Mucosa of rectum (tissue), 2 donors: ENCODE results near the gene SKAP2.
A peak's percentile ranks its signal among the peaks of the same experiment; 100 is the strongest.

Experiments used
- H3K27ac ChIP-seq, 2 donors: one replicate each; pipeline ENCODE4 v1.7.0; 2013; ENCODE audit warnings: inconsistent platforms in 2 of 2, low read depth in 2 of 2, low read length in 2 of 2
- H3K27me3 ChIP-seq, 2 donors: one replicate each; pipeline ENCODE4 v1.7.0; 2013; ENCODE audit warnings: low read length in 2 of 2; ENCODE audit not compliant: control insufficient read depth in 2 of 2, insufficient read depth in 2 of 2
- H3K36me3 ChIP-seq, 2 donors: one replicate each; pipeline ENCODE4 v1.7.0; 2013; ENCODE audit warnings: low read length in 2 of 2; ENCODE audit not compliant: control insufficient read depth in 2 of 2, insufficient read depth in 2 of 2
- H3K4me1 ChIP-seq, 2 donors: one replicate each; pipeline ENCODE4 v1.7.0; 2013; ENCODE audit warnings: low read length in 2 of 2, mild to moderate bottlenecking in 1 of 2; ENCODE audit not compliant: control insufficient read depth in 2 of 2, insufficient read depth in 2 of 2
- H3K4me3 ChIP-seq, 2 donors: one replicate each; pipeline ENCODE4 v1.7.0; 2013; ENCODE audit warnings: low read length in 2 of 2
- H3K9ac ChIP-seq, 2 donors: one replicate each; pipeline ENCODE4 v1.7.0; 2013; ENCODE audit warnings: low read length in 2 of 2, low read depth in 1 of 2, mild to moderate bottlenecking in 1 of 2
- H3K9me3 ChIP-seq, 2 donors: one replicate each; pipeline ENCODE4 v1.7.0; 2013; ENCODE audit warnings: low read length in 2 of 2; ENCODE audit not compliant: control insufficient read depth in 2 of 2
- donor health status: healthy.
- donor health status: Normal muscosa, but diverticular disease.

Gene SKAP2, protein sequence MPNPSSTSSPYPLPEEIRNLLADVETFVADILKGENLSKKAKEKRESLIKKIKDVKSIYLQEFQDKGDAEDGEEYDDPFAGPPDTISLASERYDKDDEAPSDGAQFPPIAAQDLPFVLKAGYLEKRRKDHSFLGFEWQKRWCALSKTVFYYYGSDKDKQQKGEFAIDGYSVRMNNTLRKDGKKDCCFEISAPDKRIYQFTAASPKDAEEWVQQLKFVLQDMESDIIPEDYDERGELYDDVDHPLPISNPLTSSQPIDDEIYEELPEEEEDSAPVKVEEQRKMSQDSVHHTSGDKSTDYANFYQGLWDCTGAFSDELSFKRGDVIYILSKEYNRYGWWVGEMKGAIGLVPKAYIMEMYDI

GRCh38 chr7:26864309-26865093 is at the start of gene SKAP2:
Gene SKAP2 (minus strand): TSS chr7:26864590. CDS start chr7:26864429, 161 bp downstream.
- H3K4me1 ChIP-seq: peaks cover 10 to 16% of the 10 kb centered on the region in 2 donors
- peak within 1 kb of the TSS; percentile 91 to 96 for H3K9ac ChIP-seq
- no peaks in the 10 kb centered on the region for H3K27me3 ChIP-seq
- peak within 1 kb of the TSS; percentile 83 to 99 for H3K4me3 ChIP-seq
- peak within 1 kb of the TSS; percentile 98 to 99 for H3K27ac ChIP-seq
- no peaks in the 10 kb centered on the region for H3K9me3 ChIP-seq
- H3K36me3 ChIP-seq: no peaks in the 10 kb centered on the region

DNA sequence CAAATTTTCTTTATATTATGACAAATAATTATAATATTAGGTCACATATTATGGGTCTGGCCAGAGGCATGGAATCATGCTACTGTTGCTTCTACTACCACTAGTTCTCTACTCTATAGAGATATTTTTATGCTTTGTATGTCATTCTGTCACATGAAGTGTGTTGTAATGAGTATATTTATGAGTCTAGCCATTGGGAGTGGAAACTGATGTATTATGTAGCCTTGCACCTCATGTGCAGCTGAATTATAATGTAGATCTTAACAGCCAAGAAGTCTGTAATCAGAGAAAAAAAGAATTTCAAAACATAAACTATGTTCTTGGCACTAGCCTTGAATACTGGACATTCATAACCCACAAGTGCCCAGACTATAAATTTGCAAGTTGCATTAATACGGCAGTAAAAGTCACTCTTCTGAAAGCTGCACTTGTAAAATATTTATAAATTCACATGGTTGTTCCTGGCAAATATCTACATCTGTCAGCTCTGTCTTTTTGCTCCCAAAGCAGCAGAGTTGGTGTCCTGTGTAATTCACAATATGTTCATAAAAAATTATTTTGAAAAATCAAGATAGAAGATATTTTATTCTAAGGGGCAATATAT is 48.6 kb upstream of the SKAP2 start:
- no peaks in the 10 kb centered on the region for H3K27me3 ChIP-seq
- no peaks in the 10 kb centered on the region for H3K9me3 ChIP-seq
- H3K4me3 ChIP-seq: no peak overlapping the region
- H3K27ac ChIP-seq: no peak overlapping the region
- H3K36me3 ChIP-seq: no peaks in the 10 kb centered on the region
- no peaks in the 10 kb centered on the region for H3K4me1 ChIP-seq
- H3K9ac ChIP-seq: no peak overlapping the region

DNA sequence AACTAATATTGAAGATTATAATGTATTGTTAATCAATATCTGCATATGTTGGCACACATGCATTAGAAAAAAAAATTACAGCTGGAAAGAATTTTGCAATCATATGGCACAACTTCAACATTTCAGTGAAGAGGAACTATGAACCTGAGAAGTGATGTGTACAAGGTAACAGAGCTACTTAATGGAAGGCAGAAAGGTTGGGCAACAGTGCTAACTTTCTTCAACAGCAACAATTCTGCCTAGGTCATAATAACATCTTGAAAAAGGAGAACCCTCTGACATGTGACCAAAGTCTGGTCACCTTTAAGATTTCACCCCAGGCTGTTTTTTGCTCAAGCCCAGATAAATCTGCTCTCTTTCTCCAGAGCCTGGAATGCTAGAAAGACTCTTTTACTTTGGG is 47.9 kb upstream of the SKAP2 start:
- H3K9me3 ChIP-seq: no peaks in the 10 kb centered on the region
- H3K36me3 ChIP-seq: no peaks in the 10 kb centered on the region
- H3K4me1 ChIP-seq: no peaks in the 10 kb centered on the region
- H3K27me3 ChIP-seq: no peaks in the 10 kb centered on the region
- no peak overlapping the region for H3K4me3 ChIP-seq
- H3K27ac ChIP-seq: no peak overlapping the region
- H3K9ac ChIP-seq: no peak overlapping the region

DNA sequence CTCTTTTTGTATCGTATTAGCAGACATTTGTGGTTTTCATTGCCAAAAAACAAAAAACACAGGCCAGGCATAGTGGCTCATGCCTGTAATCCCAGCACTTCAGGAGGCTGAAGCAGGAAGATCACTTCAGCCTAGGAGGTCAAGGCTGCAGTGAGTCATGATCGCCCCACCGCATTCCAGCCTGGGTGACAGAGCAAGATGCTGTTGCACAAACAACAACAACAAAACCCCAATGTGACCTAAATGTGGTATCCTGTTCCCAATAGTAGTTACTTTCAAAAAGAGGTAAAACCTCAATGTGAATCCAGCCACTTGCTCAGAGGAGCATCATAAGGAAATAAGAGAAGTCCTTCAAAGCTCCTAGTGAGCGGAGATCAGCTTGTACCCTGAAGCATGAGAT is 45.8 kb upstream of the SKAP2 start:
- Histone ChIP-seq H3K4me3 (no peak overlapping the region), H3K9ac (no peak overlapping the region), H3K27ac (no peak overlapping the region), H3K27me3 (no peaks in the 10 kb centered on the region), H3K9me3 (no peaks in the 10 kb centered on the region), H3K36me3 (no peaks in the 10 kb centered on the region), H3K4me1 (no peaks in the 10 kb centered on the region)

GRCh38 chr7:26900251-26900650 is 35.9 kb upstream of the SKAP2 start:
- Histone ChIP-seq H3K4me1 (no peaks in the 10 kb centered on the region), H3K27me3 (peaks cover 0 to 3% of the 10 kb centered on the region in 2 donors), H3K9me3 (no peaks in the 10 kb centered on the region), H3K9ac (no peak overlapping the region), H3K4me3 (no peak overlapping the region), H3K27ac (no peak overlapping the region), H3K36me3 (no peaks in the 10 kb centered on the region)

GRCh38 chr7:26899519-26899918 is 35.1 kb upstream of the SKAP2 start:
- no peak overlapping the region for H3K4me3 ChIP-seq
- H3K27me3 ChIP-seq: peaks cover 0 to 3% of the 10 kb centered on the region in 2 donors
- no peaks in the 10 kb centered on the region for H3K36me3 ChIP-seq
- no peaks in the 10 kb centered on the region for H3K9me3 ChIP-seq
- H3K4me1 ChIP-seq: no peaks in the 10 kb centered on the region
- no peak overlapping the region for H3K27ac ChIP-seq
- no peak overlapping the region for H3K9ac ChIP-seq

DNA sequence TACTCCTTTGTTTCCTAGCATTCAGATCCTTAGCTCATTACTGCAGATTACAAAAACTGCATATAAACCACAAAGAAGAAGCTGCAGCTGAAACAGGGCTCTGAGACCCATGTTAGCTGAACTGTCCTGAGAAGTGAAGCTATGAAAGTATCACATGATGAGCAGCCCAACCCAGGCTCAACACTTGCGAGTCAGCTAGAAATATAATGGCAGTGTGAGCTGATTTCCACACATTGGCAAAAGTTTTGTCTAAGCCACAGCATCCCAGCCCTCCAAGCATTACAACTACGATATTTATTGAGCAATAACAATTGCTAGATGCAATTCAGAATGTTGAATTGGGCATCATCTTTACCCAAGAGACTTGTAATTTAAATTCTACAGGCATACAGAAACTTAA is 34.5 kb upstream of the SKAP2 start:
- no peak overlapping the region for H3K27ac ChIP-seq
- no peak overlapping the region for H3K4me3 ChIP-seq
- no peaks in the 10 kb centered on the region for H3K36me3 ChIP-seq
- H3K27me3 ChIP-seq: peaks cover 0 to 3% of the 10 kb centered on the region in 2 donors
- no peaks in the 10 kb centered on the region for H3K4me1 ChIP-seq
- no peak overlapping the region for H3K9ac ChIP-seq
- H3K9me3 ChIP-seq: no peaks in the 10 kb centered on the region

GRCh38 chr7:26897928-26898327 is 33.5 kb upstream of the SKAP2 start:
- no peaks in the 10 kb centered on the region for H3K4me1 ChIP-seq
- H3K27me3 ChIP-seq: peaks cover 0 to 3% of the 10 kb centered on the region in 2 donors
- no peak overlapping the region for H3K4me3 ChIP-seq
- no peaks in the 10 kb centered on the region for H3K9me3 ChIP-seq
- no peak overlapping the region for H3K27ac ChIP-seq
- H3K36me3 ChIP-seq: no peaks in the 10 kb centered on the region
- no peak overlapping the region for H3K9ac ChIP-seq

DNA sequence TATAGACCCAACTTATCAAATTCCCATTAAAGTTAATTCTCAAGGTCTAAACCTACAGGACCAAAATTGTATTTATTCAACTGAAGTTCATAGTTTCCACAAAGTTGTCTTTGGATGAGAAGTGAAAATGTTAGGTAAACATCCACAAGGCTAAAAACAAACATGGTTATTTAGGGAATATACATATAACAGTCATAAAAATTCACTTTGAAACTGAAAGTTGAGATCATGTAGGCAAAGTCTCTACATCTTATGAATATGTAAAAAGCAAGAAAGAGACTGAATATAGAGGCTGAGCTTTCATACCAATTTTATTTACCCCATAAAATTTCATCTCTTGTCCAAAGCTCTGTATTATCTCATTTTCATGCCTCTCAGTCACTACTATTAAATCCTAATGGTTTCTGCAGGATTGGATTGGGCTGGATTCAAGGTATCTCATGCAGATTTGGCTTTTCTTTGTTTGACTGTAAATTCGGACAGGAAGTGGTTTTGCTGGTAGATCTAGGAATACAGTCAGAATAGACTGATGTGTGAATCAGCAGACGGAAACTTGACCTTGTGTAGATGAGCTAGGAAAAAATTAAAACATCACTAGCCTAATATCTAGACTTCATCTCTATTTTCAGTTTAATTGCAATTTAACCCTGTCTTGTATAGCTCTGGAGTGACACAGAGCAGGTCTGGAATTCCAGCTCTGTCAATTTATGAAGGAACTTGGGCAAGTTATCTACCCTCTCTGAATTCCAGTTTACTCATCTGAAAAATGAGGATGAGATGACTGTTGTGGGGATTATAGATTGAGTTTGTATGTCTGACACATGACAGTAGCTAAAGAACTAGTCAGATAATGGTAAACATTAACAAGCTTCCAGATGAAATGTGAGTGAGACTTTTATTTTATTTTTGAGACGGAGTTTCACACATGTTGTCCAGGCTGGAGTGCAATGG is 27.3 kb upstream of the SKAP2 start:
- Histone ChIP-seq H3K9me3 (no peaks in the 10 kb centered on the region), H3K4me1 (no peaks in the 10 kb centered on the region), H3K36me3 (no peaks in the 10 kb centered on the region), H3K4me3 (no peak overlapping the region), H3K27ac (no peak overlapping the region), H3K27me3 (peaks cover 0 to 3% of the 10 kb centered on the region in 2 donors), H3K9ac (no peak overlapping the region)
